WTC11 (cell line): Measurements from ENCODE around the gene CD82.

ENCODE experiments used
- ATF1 ChIP-seq: sonication (generic); formaldehyde crosslinking; IDR thresholded peaks from 2 replicates; pipeline ENCODE4 v1.8.1; 2023; ENCODE audit warnings: mild to moderate bottlenecking, moderate library complexity, missing genetic modification reagents
- CREM ChIP-seq: sonication (generic); formaldehyde crosslinking; IDR thresholded peaks from 2 replicates; pipeline ENCODE4 v1.8.1; 2022; ENCODE audit warnings: mild to moderate bottlenecking, missing genetic modification reagents, moderate library complexity
- FOXP1 ChIP-seq: sonication (generic); formaldehyde crosslinking; IDR thresholded peaks from 2 replicates; pipeline ENCODE4 v1.8.0; 2022; ENCODE audit warnings: missing genetic modification reagents, mild to moderate bottlenecking, moderate library complexity, borderline replicate concordance
- JUN ChIP-seq: sonication (generic); formaldehyde crosslinking; IDR thresholded peaks from 2 replicates; pipeline ENCODE4 v1.8.0; 2023; ENCODE audit warnings: mild to moderate bottlenecking, missing genetic modification reagents
- KAT7 ChIP-seq: sonication (generic); formaldehyde crosslinking; IDR thresholded peaks from 2 replicates; pipeline ENCODE4 v1.8.1; 2023; ENCODE audit warnings: missing genetic modification reagents, mild to moderate bottlenecking, borderline replicate concordance
- NFE2L1 ChIP-seq: sonication (generic); formaldehyde crosslinking; IDR thresholded peaks from 2 replicates; pipeline ENCODE4 v1.8.1; 2023; ENCODE audit warnings: missing genetic modification reagents
- SP1 ChIP-seq: sonication (generic); formaldehyde crosslinking; conservative IDR thresholded peaks from 2 replicates; pipeline ENCODE4 v1.8.1; 2022; ENCODE audit warnings: missing genetic modification reagents
- TP53 ChIP-seq: sonication (generic); formaldehyde crosslinking; IDR thresholded peaks from 2 replicates; pipeline ENCODE4 v1.8.1; 2023; ENCODE audit warnings: mild to moderate bottlenecking, missing genetic modification reagents
- ZNF232 ChIP-seq: sonication (generic); formaldehyde crosslinking; IDR thresholded peaks from 2 replicates; pipeline ENCODE4 v1.8.0; 2022; ENCODE audit warnings: mild to moderate bottlenecking, missing genetic modification reagents
- TF ChIP-seq, protein P1 (sequence below): sonication (generic); formaldehyde crosslinking; IDR thresholded peaks from 2 replicates; pipeline ENCODE4 v1.8.0; 2022; ENCODE audit warnings: mild to moderate bottlenecking, missing genetic modification reagents
- TF ChIP-seq, protein P2 (sequence below): fragments of 200-600 bp; IDR thresholded peaks from 2 replicates; pipeline ENCODE4 v1.8.0; 2022; ENCODE audit warnings: antibody characterized with exemption
- TF ChIP-seq, protein P3 (sequence below): sonication (generic); formaldehyde crosslinking; IDR thresholded peaks from 2 replicates; pipeline ENCODE4 v1.8.1; 2022; ENCODE audit warnings: mild to moderate bottlenecking, moderate library complexity, missing genetic modification reagents
- TF ChIP-seq, protein P4 (sequence below): sonication (generic); formaldehyde crosslinking; IDR thresholded peaks from 2 replicates; pipeline ENCODE4 v1.8.0; 2022; ENCODE audit warnings: mild to moderate bottlenecking, missing genetic modification reagents
- TF ChIP-seq, protein P5 (sequence below): fragments of 250-450 bp; sonication (Bioruptor Pico); IDR thresholded peaks from 2 replicates; pipeline ENCODE4 v2.1.2; 2022; ENCODE audit warnings: mild to moderate bottlenecking, moderate library complexity

DNA sequence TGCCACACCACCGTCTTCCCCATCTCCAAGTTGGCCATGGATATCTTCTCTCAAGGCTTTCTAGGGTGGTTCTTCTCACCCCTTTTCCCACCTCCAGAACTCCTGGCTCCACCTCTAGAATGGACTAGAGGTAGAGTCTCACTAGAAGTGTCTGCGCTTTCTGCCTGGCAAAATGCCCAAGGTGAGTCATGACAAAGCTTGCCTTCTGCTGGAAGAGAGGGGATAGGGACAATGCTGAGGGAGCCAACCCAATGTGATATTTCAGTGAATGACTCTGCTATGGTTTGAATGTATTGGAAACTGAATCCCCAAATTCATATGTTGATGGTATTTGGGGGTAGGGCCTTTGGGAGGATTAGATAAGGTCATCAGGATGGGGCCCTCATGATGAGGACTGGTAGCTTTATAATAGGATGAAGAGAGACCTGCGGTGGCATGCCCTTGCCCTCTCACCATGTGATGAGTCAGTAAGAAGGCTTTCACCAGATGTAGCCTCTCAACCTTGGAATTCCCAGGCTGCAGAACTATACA lies 4.1 kb upstream of the CD82 start:
- TF ChIP-seq, protein P1, sequence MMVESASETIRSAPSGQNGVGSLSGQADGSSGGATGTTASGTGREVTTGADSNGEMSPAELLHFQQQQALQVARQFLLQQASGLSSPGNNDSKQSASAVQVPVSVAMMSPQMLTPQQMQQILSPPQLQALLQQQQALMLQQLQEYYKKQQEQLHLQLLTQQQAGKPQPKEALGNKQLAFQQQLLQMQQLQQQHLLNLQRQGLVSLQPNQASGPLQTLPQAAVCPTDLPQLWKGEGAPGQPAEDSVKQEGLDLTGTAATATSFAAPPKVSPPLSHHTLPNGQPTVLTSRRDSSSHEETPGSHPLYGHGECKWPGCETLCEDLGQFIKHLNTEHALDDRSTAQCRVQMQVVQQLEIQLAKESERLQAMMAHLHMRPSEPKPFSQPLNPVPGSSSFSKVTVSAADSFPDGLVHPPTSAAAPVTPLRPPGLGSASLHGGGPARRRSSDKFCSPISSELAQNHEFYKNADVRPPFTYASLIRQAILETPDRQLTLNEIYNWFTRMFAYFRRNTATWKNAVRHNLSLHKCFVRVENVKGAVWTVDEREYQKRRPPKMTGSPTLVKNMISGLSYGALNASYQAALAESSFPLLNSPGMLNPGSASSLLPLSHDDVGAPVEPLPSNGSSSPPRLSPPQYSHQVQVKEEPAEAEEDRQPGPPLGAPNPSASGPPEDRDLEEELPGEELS = no peak
- TF ChIP-seq ZNF232 (CRISPR knock-in tag) = no peak
- no peak for TF ChIP-seq ATF1 (CRISPR knock-in tag)
- TF ChIP-seq CREM (CRISPR knock-in tag) = no peak
- no peak for TF ChIP-seq SP1 (CRISPR knock-in tag)
- TF ChIP-seq, protein P2, sequence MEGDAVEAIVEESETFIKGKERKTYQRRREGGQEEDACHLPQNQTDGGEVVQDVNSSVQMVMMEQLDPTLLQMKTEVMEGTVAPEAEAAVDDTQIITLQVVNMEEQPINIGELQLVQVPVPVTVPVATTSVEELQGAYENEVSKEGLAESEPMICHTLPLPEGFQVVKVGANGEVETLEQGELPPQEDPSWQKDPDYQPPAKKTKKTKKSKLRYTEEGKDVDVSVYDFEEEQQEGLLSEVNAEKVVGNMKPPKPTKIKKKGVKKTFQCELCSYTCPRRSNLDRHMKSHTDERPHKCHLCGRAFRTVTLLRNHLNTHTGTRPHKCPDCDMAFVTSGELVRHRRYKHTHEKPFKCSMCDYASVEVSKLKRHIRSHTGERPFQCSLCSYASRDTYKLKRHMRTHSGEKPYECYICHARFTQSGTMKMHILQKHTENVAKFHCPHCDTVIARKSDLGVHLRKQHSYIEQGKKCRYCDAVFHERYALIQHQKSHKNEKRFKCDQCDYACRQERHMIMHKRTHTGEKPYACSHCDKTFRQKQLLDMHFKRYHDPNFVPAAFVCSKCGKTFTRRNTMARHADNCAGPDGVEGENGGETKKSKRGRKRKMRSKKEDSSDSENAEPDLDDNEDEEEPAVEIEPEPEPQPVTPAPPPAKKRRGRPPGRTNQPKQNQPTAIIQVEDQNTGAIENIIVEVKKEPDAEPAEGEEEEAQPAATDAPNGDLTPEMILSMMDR = no peak
- no peak for TF ChIP-seq TP53
- no peak for TF ChIP-seq FOXP1 (CRISPR knock-in tag)
- TF ChIP-seq, protein P3, sequence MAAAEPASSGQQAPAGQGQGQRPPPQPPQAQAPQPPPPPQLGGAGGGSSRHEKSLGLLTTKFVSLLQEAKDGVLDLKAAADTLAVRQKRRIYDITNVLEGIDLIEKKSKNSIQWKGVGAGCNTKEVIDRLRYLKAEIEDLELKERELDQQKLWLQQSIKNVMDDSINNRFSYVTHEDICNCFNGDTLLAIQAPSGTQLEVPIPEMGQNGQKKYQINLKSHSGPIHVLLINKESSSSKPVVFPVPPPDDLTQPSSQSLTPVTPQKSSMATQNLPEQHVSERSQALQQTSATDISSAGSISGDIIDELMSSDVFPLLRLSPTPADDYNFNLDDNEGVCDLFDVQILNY (CRISPR knock-in tag) = no peak
- TF ChIP-seq, protein P4, sequence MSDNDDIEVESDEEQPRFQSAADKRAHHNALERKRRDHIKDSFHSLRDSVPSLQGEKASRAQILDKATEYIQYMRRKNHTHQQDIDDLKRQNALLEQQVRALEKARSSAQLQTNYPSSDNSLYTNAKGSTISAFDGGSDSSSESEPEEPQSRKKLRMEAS (CRISPR knock-in tag) = no peak
- no peak for TF ChIP-seq JUN (CRISPR knock-in tag)
- TF ChIP-seq, protein P5, sequence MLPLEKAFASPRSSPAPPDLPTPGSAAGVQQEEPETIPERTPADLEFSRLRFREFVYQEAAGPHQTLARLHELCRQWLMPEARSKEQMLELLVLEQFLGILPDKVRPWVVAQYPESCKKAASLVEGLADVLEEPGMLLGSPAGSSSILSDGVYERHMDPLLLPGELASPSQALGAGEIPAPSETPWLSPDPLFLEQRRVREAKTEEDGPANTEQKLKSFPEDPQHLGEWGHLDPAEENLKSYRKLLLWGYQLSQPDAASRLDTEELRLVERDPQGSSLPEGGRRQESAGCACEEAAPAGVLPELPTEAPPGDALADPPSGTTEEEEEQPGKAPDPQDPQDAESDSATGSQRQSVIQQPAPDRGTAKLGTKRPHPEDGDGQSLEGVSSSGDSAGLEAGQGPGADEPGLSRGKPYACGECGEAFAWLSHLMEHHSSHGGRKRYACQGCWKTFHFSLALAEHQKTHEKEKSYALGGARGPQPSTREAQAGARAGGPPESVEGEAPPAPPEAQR = no peak
- no peak for TF ChIP-seq KAT7 (CRISPR knock-in tag)
- no peak for TF ChIP-seq NFE2L1 (CRISPR knock-in tag)
